IMR-90 (cell line): Measurements from ENCODE around the gene GABARAPL2. TPM values are rescaled to one million over a fixed set of nuclear protein-coding genes. Genes with fewer than 3 reads are reported as not detected.

Experiments
- ATAC-seq: fragments of 200-7000 bp; cut with Tn5 transposase; 2 replicates; pipeline ENCODE4 v1.9.1; 2020; ENCODE audit warnings: low read depth, mild to moderate bottlenecking, moderate library complexity
- BruUV-seq: library from RNA; stranded (reverse); fragments of 400-500 nt; replicated peaks from 2 replicates; lab custom pipeline; 2021; lab: Mats Ljungman, UMichigan
- CTCF ChIA-PET: fragments of 300-600 bp; formaldehyde crosslinking; extraction: SDS; loops from one replicate; lab custom pipeline; 2021; ENCODE audit warnings: antibody characterized with exemption; lab: Yijun Ruan, JAX
- POLR2A ChIA-PET: fragments of 300-600 bp; sonication (Branson Sonifier 250); formaldehyde crosslinking; loops from one replicate; lab custom pipeline; 2022; ENCODE audit warnings: antibody characterized with exemption; ENCODE audit not compliant: unreplicated experiment; lab: Charles Lee
- DNase-seq: peaks from one replicate; pipeline ENCODE4 v3.0.0; 2013
- H2AFZ ChIP-seq: replicated peaks from 2 replicates; pipeline ENCODE3; 2013; ENCODE audit warnings: low read length, mild to moderate bottlenecking; ENCODE audit not compliant: poor library complexity
- H2AK5ac ChIP-seq: 2 replicates; pipeline ENCODE4 v1.6.1; 2013; ENCODE audit warnings: low read depth, low read length, inconsistent platforms
- H2AK9ac ChIP-seq: replicated peaks from 2 replicates; pipeline ENCODE3; 2013; ENCODE audit warnings: mild to moderate bottlenecking, low read depth, low read length, moderate library complexity; ENCODE audit not compliant: poor library complexity
- H2BK120ac ChIP-seq: 2 replicates; pipeline ENCODE4 v1.6.1; 2013; ENCODE audit warnings: low read depth, low read length, inconsistent platforms
- H2BK15ac ChIP-seq: 3 replicates; pipeline ENCODE4 v1.6.1; 2013; ENCODE audit warnings: low read depth, low read length, inconsistent platforms
- H2BK20ac ChIP-seq: 2 replicates; pipeline ENCODE4 v1.6.1; 2013; ENCODE audit warnings: low read depth, mild to moderate bottlenecking, inconsistent platforms, low read length, moderate library complexity
- H2BK5ac ChIP-seq: 2 replicates; pipeline ENCODE4 v1.6.1; 2013; ENCODE audit warnings: mild to moderate bottlenecking, low read depth, low read length, inconsistent platforms; ENCODE audit not compliant: poor library complexity, severe bottlenecking
- H3K14ac ChIP-seq: replicated peaks from 2 replicates; pipeline ENCODE4 v1.6.1; 2013; ENCODE audit warnings: low read depth, low read length, inconsistent platforms
- H3K18ac ChIP-seq: 2 replicates; pipeline ENCODE4 v1.6.1; 2013; ENCODE audit warnings: low read depth, low read length, control low read depth
- H3K23ac ChIP-seq: 2 replicates; pipeline ENCODE4 v1.6.1; 2013; ENCODE audit warnings: low read depth, low read length, inconsistent platforms
- H3K27ac ChIP-seq: 2 replicates; pipeline ENCODE4 v1.5.1; 2013; ENCODE audit warnings: mild to moderate bottlenecking, control low read depth, low read length; ENCODE audit not compliant: insufficient read depth
- H3K27me3 ChIP-seq: 2 replicates; pipeline ENCODE4 v1.6.1; 2013; ENCODE audit warnings: low read length; ENCODE audit not compliant: control insufficient read depth, insufficient read depth
- H3K36me3 ChIP-seq: 2 replicates; pipeline ENCODE4 v1.6.1; 2013; ENCODE audit warnings: low read length, mixed read lengths; ENCODE audit not compliant: control insufficient read depth, insufficient read depth
- H3K4ac ChIP-seq: 2 replicates; pipeline ENCODE4 v1.6.1; 2013; ENCODE audit warnings: low read depth, low read length, inconsistent platforms
- H3K4me1 ChIP-seq: 2 replicates; pipeline ENCODE4 v1.6.1; 2013; ENCODE audit warnings: low read length, mixed read lengths; ENCODE audit not compliant: control insufficient read depth, insufficient read depth
- H3K4me2 ChIP-seq: 2 replicates; pipeline ENCODE4 v1.6.1; 2013; ENCODE audit warnings: low read depth, mild to moderate bottlenecking, control low read depth, low read length, moderate library complexity
- H3K4me3 ChIP-seq: 2 replicates; pipeline ENCODE4 v1.5.1; 2013; ENCODE audit warnings: low read depth, mild to moderate bottlenecking, control low read depth, low read length, moderate library complexity; ENCODE audit not compliant: insufficient read depth
- H3K56ac ChIP-seq: 2 replicates; pipeline ENCODE4 v1.6.1; 2013; ENCODE audit warnings: low read length, inconsistent platforms; ENCODE audit not compliant: insufficient read depth; ENCODE audit errors: extremely low read depth
- H3K79me1 ChIP-seq, 2 experiments: 2 replicates each; pipeline ENCODE4 v1.6.1; 2013; ENCODE audit warnings: low read length in 2 of 2, inconsistent platforms in 1 of 2, low read depth in 1 of 2
- H3K9ac ChIP-seq: 2 replicates; pipeline ENCODE4 v1.6.1; 2013; ENCODE audit warnings: low read depth, low read length, control low read depth
- H3K9me1 ChIP-seq: 2 replicates; pipeline ENCODE4 v1.6.1; 2013; ENCODE audit warnings: low read length, inconsistent platforms; ENCODE audit not compliant: insufficient read depth
- H3K9me3 ChIP-seq: 2 replicates; pipeline ENCODE4 v1.6.1; 2013; ENCODE audit warnings: low read length; ENCODE audit not compliant: control insufficient read depth, insufficient read depth
- H4K20me1 ChIP-seq: 2 replicates; pipeline ENCODE4 v1.6.1; 2013; ENCODE audit warnings: low read length, inconsistent platforms; ENCODE audit not compliant: insufficient read depth
- H4K5ac ChIP-seq: 2 replicates; pipeline ENCODE4 v1.6.1; 2013; ENCODE audit warnings: mild to moderate bottlenecking, low read depth, low read length, control low read depth
- H4K8ac ChIP-seq, 2 experiments: 2 replicates each; pipeline ENCODE4 v1.6.1; 2013; ENCODE audit warnings: low read depth in 2 of 2, low read length in 2 of 2, control low read depth in 1 of 2, inconsistent platforms in 1 of 2
- H4K91ac ChIP-seq: 2 replicates; pipeline ENCODE4 v1.6.1; 2013; ENCODE audit warnings: low read depth, low read length, inconsistent platforms; ENCODE audit not compliant: insufficient read depth
- CEBPB ChIP-seq: IDR thresholded peaks from 2 replicates; pipeline ENCODE4 v1.6.1; 2012; ENCODE audit warnings: low read depth, low read length, improper control_type of control experiment
- CTCF ChIP-seq: conservative IDR thresholded peaks from 2 replicates; pipeline ENCODE4 v1.5.1; 2012; ENCODE audit warnings: mild to moderate bottlenecking, low read depth, low read length, improper control_type of control experiment
- MXI1 ChIP-seq: IDR thresholded peaks from 2 replicates; pipeline ENCODE4 v1.6.1; 2012; ENCODE audit warnings: low read depth, mild to moderate bottlenecking, low read length, moderate library complexity, borderline replicate concordance
- POLR2A ChIP-seq: IDR thresholded peaks from 2 replicates; pipeline ENCODE4 v1.6.1; 2012; ENCODE audit warnings: mild to moderate bottlenecking, low read depth, low read length
- RAD21 ChIP-seq: IDR thresholded peaks from 2 replicates; pipeline ENCODE4 v1.6.1; 2012; ENCODE audit warnings: low read length, improper control_type of control experiment
- WGBS, 2 experiments: methylation state at CpG; one replicate each; pipeline versions ENCODE4 v1.1.5 to v1.1.7; 2013; ENCODE audit warnings: missing lambda C conversion rate in 2 of 2; ENCODE audit not compliant: insufficient read length in 1 of 2; ENCODE audit errors: extremely low coverage in 2 of 2; 5-methylcytosine and 5-hydroxymethylcytosine counted together
- dilution Hi-C: fragments of 300-500 bp; cut with HindIII; formaldehyde crosslinking; loops from one replicate; pipeline ENCODE4 v1.14.3; 2018; ENCODE audit warnings: low sequenced_read_pairs; ENCODE audit not compliant: unreplicated experiment
- in situ Hi-C: fragments of 300-500 bp; cut with MboI; formaldehyde crosslinking; loops from 3 replicates; pipeline ENCODE4 v1.14.3; 2019; ENCODE audit warnings: low sequenced_read_pairs, inconsistent platforms, mixed read lengths
- intact Hi-C: fragments of 100-400 bp; cut with micrococcal nuclease; formaldehyde crosslinking; loops from 2 replicates; pipeline ENCODE4 v1.10.0; 2022
- polyA plus RNA-seq, 3 experiments: library from polyadenylated mRNA; depleted of rRNA; stranded (reverse); fragments of >200 nt; gene quantifications; 2 replicates each; pipeline ENCODE4 v1.2.3, GENCODE V29; 2012; ENCODE audit warnings: low replicate concordance in 1 of 3
- total RNA-seq: library from RNA; depleted of rRNA; stranded (reverse); fragments of >200 nt; gene quantifications from 2 replicates; pipeline ENCODE4 v1.2.3, GENCODE V29; 2012

Gene GABARAPL2
- total and polyA plus RNA-seq, 2 of the 4 experiments (the other 2 are of a cell fraction), result 33.3 to 65.9 TPM

GRCh38 chr16:75534560-75535205, 31.5 kb upstream of the GABARAPL2 start:
- no peak overlapping the region for H2BK15ac ChIP-seq
- H3K14ac ChIP-seq, result no peak overlapping the region
- dilution Hi-C loops (no loop called here), intact Hi-C loops (no loop called here), in situ Hi-C loops (no loop called here)
- H2AK9ac ChIP-seq, result no peak overlapping the region
- DNase-seq, result no peak
- H2BK120ac ChIP-seq, result no peak overlapping the region
- no peak overlapping the region for H4K8ac ChIP-seq
- H3K4me1 ChIP-seq, result no peaks in the 10 kb centered on the region
- no peak overlapping the region for H3K9ac ChIP-seq
- no peaks in the 10 kb centered on the region for H3K79me1 ChIP-seq
- no peaks in the 10 kb centered on the region for H3K9me1 ChIP-seq
- H3K18ac ChIP-seq, result no peak overlapping the region
- no peak overlapping the region for H4K91ac ChIP-seq
- CTCF ChIA-PET, result interaction anchor here (1.2 kb wide), 1 partner anchor 17 kb away, joined by 3 read pairs; no protein-coding TSS in a partner anchor
- H3K4ac ChIP-seq, result no peak overlapping the region
- 69% methylated on average over 7 of the region's 19 CpGs; no CpG with 5 or more reads in 1 of the 2 experiments for WGBS, 2 experiments
- H2BK5ac ChIP-seq, result no peak overlapping the region
- no peak overlapping the region for H4K5ac ChIP-seq
- H2AK5ac ChIP-seq, result no peak overlapping the region
- H4K20me1 ChIP-seq, result no peaks in the 10 kb centered on the region
- peaks cover 19% of the 10 kb centered on the region for H3K27me3 ChIP-seq
- H2BK20ac ChIP-seq, result no peak overlapping the region
- no peaks in the 10 kb centered on the region for H3K36me3 ChIP-seq
- no TSS peak for BruUV-seq
- ATAC-seq, result no peak
- no peak overlapping the region for H3K4me3 ChIP-seq
- H3K56ac ChIP-seq, result no peak overlapping the region
- H2AFZ ChIP-seq, result no peak overlapping the region
- H3K23ac ChIP-seq, result no peak overlapping the region
- TF ChIP-seq MXI1 (no peak), POLR2A (no peak), CEBPB (no peak), CTCF (no peak), RAD21 (no peak)
- no peak overlapping the region for H3K27ac ChIP-seq
- no peak overlapping the region for H3K4me2 ChIP-seq
- H3K9me3 ChIP-seq, result no peaks in the 10 kb centered on the region
- POLR2A ChIA-PET, result no interaction called here
